NCI-H146 (cell line): ENCODE results near the gene SNX32.

Source experiments
- DNase-seq: peaks from one replicate; lab custom pipeline; 2025; lab: John Stamatoyannopoulos, UW

Gene SNX32

DNA sequence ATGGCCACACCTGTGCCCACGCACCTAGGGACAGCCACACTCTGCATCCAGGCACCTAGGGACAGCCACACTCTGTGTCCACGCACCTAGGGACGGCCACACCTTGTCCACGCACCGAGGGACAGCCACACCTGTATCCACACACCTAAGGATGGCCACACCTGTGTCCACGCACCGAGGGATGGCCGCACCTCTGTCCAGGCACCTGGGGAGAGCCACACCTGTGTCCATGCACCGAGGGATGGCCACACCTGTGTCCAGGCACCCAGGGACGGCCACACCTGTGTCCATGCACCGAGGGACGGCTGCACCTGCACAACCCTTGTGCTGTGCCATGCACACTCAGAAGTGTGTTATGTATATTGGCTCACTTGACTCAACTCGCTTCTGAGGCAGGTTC lies 36.1 kb upstream of the SNX32 start:
- DNase-seq, result no peak

DNA sequence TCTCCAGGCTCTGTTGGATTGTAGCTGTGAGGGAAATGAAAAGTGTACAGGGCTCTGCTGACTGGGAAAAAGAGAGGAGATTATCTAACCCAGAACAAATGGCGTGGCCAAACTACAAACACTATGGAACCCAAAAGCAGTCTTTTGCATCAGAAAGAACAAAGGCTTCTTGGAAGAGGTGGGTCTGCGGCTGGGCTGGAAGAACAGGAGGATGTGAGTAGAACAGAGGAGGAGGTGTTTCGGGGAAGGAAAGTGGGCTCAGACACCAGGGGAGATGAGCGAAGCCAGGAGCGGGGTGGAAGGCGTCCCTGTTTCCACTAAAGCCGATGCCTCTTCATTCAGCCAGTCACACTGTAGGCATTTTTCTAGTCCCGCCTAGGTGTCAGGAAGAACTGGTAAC lies 34.9 kb upstream of the SNX32 start:
- no peak for DNase-seq

DNA sequence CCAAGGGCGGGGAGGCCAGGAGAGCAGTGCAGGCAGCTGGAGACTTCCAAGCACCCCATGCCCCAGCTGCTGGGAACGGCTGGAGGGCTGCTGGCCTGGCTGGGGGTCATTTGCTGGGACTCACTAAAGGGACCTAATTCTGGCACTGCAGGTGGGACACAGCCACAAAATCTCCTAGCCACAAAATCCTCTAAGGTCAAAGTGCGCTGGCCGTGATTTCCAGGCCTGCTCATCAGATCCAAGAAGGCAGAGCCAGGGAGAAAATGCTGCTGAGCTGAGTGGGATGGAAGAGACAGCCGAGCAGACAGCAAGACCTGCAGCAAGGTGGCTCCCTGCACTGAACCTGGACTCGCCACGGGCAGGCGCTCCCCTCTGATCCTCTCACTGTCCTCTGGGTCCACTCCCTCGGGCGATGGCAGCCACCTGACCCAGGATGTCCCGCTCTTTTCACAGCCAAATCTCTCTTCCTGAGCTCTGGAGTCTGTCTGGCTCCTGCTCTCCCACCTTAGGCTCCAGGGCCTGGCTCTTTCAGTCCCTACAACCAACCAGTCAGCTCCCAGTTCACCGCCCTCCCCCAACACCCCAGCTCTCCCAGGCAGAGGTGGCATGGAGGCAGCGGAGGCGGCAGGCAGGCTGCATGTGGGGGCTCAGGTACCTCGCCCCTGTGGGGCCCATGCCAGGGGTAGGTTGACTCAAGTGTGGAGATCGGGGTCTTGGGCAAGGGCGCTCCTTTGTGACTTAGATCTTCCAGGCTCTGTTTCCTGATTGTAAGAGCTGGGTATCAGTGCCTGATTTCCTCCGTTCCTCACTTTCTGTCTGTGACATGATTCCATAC lies 32.4 kb upstream of the SNX32 start:
- DNase-seq, result no peak

DNA sequence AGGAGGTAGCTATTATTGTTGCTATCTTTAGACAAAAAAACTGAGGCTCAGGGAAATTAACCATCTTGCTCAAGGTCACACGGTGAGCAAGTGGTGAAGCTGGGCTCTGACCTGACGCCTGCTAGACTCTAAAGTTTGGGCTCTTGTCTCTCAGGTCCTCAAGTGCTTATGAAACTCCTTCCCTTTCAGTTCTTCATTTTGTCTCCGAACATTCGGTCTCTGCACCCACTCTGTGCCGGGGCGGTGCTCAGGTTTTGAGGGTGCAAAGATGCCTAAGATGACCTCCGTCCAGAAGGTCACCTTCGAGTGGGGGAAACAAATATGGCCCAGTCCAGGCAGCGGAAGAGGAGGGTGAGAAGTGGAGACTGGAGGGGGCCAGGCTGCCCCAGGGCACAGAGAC lies 30.9 kb upstream of the SNX32 start:
- DNase-seq, result no peak

DNA sequence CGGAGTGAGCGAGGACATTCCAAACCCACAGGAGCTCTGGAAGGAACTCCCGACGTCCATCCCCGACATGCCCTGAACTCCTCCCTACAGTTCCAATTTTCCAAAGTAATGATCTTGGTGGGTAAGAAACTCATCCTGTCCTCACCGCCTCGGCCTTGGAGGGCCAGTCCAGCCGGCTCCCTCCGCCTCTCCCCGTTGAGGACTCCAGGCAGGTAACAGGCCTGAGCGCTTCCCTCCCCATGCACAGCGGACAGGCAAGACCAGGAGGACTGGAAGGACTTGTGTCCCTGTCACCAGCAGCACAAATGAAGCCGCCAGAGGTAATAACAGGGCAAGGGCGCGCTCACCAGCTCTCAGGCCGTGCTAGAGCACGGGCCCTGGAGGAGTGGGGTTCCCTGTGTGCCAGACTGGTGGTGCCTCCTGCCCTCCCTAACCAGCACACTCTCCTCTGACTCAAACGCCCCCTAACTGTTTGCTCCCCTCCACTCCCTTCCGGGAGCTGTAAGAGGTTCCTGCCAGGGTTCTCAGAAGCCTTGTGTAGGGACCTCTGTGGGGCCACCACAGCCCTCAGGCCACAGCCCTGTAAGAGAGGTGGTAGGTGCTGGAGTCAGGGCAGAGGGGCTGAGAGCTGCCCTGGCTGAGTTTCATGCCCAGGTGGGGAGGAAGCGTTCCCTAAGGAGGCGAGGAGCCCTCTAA lies 29.8 kb upstream of the SNX32 start:
- no peak for DNase-seq

DNA sequence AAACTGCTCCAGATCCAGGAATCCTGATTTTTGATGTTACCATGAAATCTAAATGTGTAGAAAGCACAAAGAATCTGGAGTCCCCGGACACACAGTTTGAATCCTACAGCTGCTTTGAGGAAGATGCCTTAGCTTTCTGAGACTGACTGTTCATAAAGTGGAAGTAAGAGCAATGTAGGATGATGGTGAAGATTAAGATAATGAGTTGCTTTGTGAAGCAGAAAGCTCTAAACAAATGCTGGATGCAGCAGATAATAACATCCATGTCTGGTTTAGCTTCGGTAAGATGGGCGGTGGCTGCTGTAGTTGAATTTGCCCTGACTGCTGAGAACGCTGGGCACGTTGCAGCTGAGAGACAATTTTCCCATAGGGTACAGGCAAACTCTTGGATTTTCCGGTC lies 26.8 kb upstream of the SNX32 start:
- no peak for DNase-seq

DNA sequence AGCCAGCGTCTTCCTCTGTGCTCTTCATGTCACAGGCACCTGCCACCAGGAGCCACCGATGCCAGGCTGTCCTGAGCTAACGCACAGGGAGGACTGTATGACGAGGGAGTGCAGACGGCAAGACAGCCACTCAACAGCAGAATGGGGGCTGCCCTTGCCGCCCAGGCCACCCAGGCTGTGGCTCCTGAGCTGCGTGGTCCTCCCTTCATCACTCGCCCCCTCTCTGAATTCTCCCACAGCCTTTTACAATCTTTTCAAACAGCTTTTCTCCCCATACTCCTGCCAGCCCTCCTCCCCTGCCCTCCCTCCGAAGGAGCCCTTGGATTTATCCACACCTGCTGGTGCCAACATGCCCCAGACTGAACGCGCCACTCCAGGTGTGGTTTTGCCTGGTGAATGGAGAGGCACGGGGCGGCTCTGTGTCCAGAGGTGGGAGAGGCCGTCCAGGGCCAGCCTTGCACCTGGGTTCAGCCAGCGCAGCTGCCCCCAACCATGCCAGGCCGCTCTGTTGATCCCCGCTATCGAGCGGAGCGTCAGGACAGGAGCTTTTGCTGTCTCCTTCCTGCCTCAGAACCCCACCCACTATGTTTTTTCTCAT lies 24.9 kb upstream of the SNX32 start:
- DNase-seq, result no peak

DNA sequence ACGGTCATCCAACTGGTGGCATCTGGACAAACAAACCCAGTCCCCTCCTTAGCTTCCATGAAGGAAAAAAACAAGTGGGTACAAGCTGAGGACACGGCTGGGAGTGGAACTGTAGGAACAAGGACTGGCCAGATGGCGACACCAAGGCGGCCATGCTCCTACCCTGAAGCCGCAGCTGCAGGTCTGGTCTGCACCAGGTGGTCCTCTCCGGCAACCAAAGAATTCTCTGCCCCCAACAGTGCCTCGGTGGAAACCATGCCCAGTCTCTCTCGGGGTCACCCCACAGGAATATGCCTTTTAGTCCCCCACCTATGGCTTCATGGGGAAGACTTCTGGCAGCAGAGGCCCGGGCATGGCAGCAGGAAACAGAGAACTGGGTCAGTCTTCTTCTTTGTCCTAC lies 24.3 kb upstream of the SNX32 start:
- no peak for DNase-seq

DNA sequence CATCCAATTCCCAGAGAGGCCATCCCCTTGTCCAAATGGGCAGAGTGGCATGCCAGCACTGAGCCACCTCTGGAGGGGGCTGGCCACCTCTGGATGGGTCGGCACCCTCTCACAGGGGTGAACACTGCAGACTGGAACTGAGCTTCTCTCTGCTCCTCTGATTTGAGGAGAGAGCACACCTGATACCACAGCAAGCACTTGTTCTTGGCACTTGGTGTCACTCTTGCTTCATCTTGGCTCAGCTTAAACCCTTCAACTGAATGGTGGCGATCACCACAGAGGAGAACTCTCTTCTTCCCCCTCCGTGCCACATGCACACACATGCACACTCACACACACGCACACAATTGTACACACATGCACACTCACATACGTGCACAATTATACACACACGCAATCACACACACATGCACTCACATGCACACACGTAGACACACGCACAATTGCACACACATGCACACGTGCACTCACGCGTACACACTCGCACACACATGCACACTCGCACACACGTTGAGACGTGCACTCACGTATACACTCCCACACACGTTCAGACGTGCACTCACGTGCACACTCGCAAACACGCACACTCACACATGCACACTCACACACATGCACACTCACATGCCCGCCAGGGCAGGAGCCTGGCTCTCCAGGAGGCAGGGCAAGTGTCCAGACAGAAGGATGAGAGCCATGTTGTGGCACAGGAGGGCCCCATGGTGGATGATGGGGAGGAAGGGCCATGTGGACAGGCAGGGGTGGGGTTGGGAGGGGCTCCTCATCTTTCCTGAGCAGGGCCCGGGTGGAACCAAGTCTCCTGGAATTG lies 23.5 kb upstream of the SNX32 start:
- DNase-seq, result no peak

DNA sequence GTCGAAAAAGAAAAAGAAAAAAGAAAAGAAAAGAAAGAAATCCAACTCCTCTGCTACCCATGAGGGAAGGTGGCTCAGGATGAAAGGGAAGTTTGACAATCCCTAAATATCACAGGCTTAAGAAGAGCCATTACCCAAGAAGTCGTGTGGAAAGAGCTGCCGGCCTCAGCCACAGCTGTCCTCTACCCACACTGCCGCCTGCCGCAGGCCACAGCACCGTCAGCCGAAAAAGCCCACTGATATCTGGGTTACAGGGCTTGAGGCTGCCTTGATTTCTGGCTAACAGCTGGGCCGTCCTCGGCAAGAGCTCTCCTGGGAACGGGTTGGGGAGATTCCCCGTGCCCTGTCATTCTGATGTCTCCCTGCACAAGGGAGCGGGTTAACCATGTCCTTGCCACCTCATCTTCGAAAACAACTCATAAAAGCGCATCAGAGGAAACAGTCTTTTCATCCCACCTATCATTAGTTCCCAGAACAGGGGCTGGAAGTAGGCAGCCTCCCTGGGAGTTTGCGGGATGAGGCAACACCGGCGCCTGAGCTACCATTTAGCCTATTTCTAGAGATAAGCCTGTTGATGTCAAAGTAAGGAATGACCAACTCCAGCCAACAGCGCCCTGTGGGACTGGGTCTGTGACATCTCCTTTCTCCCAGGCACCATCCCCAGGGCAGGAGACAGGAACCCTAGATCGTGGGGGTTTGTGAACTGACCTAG lies 21.8 kb upstream of the SNX32 start:
- no peak for DNase-seq

DNA sequence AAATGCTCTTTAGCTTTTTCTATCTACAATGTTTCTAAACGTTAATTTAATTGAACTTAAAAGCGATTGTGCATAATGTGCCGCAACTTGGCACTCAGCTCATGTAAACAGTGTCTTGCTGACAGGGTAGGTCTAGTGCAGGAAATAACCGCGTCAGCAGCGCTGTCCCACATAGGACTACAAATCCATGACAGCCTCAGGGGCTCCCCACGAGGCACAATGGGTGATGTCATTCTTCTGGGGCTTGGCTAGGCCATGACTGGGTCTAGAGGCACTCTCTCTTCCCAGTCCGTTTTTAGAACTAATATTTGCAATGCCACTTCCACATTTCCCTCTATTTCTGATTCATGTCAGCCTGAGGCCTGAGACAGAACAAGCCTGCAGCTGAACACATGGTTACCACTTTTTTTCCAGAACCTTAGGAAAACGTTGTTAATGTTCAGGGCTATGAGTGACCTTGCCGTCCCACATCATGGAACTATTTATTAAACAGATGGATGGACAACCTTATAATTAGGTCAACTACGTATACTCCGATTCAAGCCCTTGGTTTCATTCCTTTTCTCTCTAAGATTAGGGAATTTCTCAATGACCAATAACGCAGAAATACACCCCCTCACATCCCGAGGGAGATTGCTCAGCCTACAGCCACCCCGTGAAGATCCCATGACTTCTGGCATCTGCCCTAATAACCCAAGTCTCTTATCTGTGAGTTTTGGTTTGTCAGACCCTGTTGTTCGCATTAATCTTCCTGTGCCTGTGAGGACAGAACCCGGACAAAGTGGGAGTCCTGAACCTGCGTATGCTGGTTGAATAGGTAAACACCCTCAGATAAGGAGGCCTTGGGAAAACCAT lies 19.4 kb upstream of the SNX32 start:
- no peak for DNase-seq

DNA sequence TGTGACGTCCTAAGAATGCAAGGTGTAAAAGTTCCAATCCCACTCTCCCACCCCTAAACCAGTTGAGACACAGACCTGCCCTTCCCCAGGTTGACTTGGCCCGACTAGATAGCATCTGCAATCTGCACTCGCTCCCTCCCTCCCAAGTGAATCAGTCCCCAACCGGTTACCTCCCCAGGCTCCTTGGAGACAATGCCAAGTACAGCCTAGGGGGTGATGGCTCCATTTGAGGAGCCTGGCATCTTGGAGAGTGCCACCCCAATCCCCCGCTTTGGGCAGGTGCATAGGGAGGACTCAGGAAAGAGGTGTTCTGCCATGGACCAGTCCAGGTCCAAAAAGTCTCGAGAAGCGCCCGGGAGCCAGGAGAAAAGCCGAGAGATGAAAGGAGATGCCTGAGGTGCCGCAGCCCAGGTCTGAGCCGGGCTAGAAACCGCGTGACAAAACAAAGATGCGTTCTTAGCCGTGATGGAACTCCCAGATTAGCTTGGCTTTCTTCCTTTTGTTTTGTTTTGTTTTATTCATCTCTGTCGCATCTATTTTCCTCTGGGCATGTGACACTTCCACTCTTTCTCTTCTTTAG lies 18.7 kb upstream of the SNX32 start:
- DNase-seq, result no peak

DNA sequence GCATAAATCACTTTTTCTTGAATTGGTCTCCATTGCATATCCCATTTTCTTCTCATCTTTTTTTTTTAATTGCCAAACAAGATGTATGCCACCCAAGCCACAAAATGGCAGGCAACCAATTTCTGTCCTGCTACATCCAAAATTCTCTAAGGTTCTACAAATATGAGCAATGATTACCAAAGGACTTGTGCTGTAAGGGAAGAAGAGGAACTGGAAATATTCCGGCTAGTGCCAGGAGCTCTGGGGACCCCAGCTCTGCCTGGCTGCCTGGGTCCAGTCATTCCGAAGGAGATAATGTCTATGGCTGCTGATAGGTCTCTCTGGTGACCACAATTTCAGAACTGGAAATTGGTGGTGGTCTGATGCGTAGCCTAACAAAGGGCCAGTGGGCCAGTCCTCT lies 17.1 kb upstream of the SNX32 start:
- no peak for DNase-seq

DNA sequence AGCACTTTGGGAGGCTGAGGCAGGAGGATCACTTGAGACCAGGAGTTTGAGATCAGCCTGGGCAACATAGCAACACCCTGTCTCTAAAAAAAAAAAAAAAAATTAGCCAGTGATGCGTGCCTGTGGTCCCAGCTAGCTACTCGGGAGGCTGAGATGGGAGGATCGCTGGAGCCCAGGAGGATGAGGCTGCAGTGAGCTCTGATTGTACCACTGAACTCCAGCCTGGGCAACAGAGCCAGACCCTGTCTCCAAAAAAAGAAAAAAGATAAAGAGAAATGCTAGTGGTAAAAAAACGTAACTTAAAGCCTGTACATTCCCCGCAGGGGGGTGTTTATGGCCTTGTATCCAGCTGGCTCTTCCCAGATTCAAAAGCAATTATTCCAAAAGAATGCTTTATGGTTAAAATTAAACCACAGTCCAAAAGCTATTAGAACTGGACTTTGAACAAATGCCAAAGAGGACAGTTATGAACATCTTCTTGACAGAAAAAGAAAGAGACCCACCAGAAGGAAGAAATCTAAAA lies 16.4 kb upstream of the SNX32 start:
- DNase-seq, result no peak

DNA sequence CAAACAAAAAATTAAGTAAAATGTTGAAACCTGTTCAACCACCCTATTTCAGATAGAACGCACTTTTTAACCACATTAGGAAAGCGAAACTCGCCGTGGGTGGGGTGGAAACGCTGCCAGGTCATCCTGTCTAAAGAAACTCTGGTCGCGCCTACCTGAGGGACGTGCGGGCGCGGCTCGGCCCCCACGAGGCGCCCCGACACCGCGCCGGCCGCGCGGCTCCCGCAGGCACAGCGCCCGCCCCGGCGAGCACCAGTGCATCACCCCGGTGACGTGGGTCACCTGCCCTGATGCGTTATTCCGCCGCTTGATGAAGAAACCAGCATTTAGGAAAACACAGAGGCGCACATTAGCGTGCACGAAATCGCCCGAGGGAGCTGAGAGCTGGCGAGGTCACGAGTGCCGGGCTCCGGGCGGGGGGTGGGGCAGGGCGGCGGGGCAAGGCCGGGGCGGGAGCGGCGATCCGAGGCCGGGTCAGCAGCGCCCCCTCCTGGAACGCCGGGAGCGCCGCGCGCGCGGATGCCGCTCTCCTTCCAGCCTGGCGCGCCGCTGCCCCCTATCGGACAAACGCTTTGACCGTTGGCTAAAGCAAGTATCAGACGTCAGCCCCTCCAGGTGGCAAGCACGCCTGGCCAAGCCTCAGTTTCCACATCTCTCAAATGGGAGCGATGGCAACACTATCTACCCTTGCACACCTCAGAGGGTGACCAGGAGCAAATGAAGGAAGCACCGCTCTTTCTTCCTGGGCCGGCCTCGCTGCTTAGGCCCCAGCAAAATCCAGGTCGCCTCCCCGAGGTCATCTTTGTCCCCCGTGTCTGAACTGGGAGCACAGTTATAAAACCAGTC lies 15.7 kb upstream of the SNX32 start:
- peak; percentile 85 for DNase-seq

DNA sequence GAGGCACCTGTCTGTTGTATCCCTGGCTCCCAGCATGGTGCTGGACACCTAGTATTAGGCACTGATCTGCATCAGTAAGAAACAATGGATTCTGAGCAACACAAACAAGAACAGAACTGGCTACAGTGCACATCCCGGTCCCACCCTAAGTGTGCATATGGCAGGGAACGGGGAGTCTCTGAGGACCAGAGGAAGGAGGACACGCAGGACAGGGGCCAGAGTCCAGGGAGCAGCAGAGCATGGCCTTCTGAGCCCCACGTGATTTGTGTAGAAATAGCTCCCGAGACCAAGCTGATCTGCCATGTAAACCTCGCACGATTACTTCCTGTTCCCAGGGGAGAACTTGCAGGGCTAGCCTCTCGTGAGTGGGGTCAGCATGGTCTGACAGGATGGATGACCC lies 12.7 kb upstream of the SNX32 start:
- peak; percentile 94 for DNase-seq

DNA sequence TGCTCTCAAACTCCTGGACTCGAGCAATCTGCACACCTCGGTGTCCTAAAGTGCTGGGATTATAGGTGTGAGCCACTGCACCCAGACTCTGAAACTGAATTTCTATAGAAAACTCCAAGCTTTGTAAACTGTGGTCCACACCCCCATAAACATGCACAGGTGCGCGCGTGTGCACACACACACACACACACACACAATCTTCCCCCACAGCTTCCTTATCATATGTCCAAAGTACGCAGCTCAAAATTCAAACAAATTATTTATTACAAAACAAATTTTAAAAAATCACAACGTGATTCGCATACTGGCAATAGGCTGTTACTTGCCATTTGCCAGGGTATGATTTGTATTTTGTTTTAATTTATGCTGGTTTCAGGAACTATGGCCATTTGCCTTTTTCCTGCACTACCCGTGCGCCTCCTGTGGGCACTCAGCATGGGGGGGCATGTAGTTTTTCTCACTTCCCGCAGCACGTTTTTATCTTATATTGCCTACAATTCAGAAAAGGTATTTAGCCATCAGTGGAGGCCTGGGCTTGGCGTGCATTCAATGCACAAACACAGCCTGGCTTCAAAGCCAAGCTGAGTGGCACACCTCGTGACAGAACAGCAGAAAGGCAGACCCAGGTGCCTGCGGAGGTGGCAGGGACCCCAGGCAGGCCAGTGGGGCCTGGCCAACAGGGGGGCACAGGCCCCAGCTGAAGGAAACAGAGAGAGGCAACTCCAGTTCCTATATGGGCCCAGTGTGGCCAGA lies 10.8 kb upstream of the SNX32 start:
- no peak for DNase-seq

DNA sequence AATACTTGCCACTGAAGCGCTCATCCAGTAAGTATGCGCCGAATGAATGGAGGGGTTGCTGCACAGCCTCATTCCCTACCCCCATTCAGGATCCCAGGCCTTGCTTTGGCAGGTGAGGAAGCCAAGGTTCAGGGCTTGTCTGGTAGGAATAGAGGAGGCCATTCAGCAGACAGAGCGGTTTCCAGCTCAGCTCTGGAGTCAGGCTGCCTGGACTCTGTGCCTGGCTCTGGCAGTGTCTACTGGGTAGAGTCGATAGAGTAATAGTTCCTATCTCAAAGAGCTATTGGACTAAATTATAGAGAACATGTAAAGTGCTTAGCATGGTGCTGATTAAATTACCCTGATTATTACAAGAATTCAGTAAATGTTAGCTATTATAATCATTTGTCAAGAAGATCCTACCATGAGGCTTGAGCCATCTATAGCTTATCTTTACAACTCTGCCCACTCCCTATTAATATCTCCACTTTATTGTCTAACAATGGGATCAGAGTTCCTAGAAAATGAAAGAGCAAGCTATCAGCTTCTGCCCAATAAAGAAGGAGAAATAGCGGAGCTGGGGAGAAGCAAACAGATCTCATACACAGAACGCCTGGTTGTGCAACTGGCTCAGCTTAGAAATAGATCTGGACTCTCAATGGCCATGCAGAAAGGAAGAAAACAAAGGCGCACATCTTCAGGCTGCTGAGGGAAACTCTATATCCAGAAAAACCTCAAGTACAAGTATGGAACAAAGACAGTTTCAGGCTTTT lies 6.6 kb upstream of the SNX32 start:
- no peak for DNase-seq
